RWPE1 (cell line): ENCODE measurements around the gene CSMD2.

ENCODE experiments used
- CTCF ChIA-PET: fragments of 350-600 bp; sonication (Branson Sonifier 250); formaldehyde crosslinking; extraction: SDS; loops from one replicate; lab custom pipeline; 2021; lab: Yijun Ruan, JAX
- POLR2A ChIA-PET: fragments of 400-600 bp; formaldehyde crosslinking; extraction: SDS; loops from one replicate; lab custom pipeline; 2020; ENCODE audit warnings: antibody characterized with exemption; ENCODE audit not compliant: low non-redundant PET; lab: Yijun Ruan, JAX
- DNase-seq: peaks from one replicate; pipeline ENCODE4 v3.0.0; 2012; ENCODE audit warnings: low spot score
- H3K27ac ChIP-seq: fragments of 450-650 bp; 2 replicates; pipeline ENCODE4 v1.5.1; 2017
- CTCF ChIP-seq: fragments of 450-650 bp; conservative IDR thresholded peaks from 2 replicates; pipeline ENCODE4 v1.5.1; 2017; ENCODE audit warnings: low read depth, mild to moderate bottlenecking

Gene CSMD2

GRCh38 chr1:33867684-33868083, 297.3 kb downstream of the CSMD2 start:
- H3K27ac ChIP-seq: no peak overlapping the region
- ChIA-PET POLR2A (no interaction called here), CTCF (no interaction called here)
- TF ChIP-seq CTCF: no peak
- DNase-seq: no peak

- CTCF ChIA-PET: no interaction called here
Observed at GRCh38 chr1:33866281-33866680, 298.7 kb downstream of the CSMD2 start.

GRCh38 chr1:33864460-33865389, 300.3 kb downstream of the CSMD2 start:
- H3K27ac ChIP-seq: no peak overlapping the region
- CTCF ChIA-PET: no interaction called here
- no peak for TF ChIP-seq CTCF
- POLR2A ChIA-PET: no interaction called here
- DNase-seq: no peak

More at GRCh38 chr1:33866281-33866680, 298.7 kb downstream of the CSMD2 start:
- H3K27ac ChIP-seq: no peak overlapping the region
- POLR2A ChIA-PET: no interaction called here
- TF ChIP-seq CTCF: no peak
- no peak for DNase-seq

GRCh38 chr1:33863779-33864178, 301.3 kb downstream of the CSMD2 start, which contains the start of gene HMGB4:
Gene HMGB4, plus strand, starts transcription at chr1:33864079. Its CDS starts 113 bp downstream, at chr1:33864192.
- no peak within 1 kb of the TSS for H3K27ac ChIP-seq
- POLR2A ChIA-PET: no interaction called here
- TF ChIP-seq CTCF: no peak
- CTCF ChIA-PET: no interaction called here
- DNase-seq: no peak

- ChIA-PET POLR2A (no interaction called here), CTCF (no interaction called here)
- no peak for TF ChIP-seq CTCF
Observed at GRCh38 chr1:33860671-33861070, 304.4 kb downstream of the CSMD2 start.

GRCh38 chr1:33854091-33854490, 310.9 kb downstream of the CSMD2 start:
- DNase-seq: no peak
- ChIA-PET POLR2A (no interaction called here), CTCF (no interaction called here)
- no peak for TF ChIP-seq CTCF
- no peak overlapping the region for H3K27ac ChIP-seq

More at GRCh38 chr1:33860671-33861070, 304.4 kb downstream of the CSMD2 start:
- no peak for DNase-seq
- H3K27ac ChIP-seq: no peak overlapping the region
